Osteoblast (primary cell): ENCODE measurements around the gene ADAMTS16. TPM values are rescaled to one million over a fixed set of nuclear protein-coding genes. Genes with fewer than 3 reads are reported as not detected.

Experiments used
- DNase-seq: peaks from one replicate; pipeline ENCODE4 v3.0.0; 2011; ENCODE audit warnings: low spot score, mixed read lengths; ENCODE audit not compliant: insufficient read length; ENCODE audit errors: missing footprints
- H2AFZ ChIP-seq: 2 replicates; pipeline ENCODE4 v1.6.0; 2011; ENCODE audit warnings: mild to moderate bottlenecking, low read length
- H3K27ac ChIP-seq: 2 replicates; pipeline ENCODE4 v1.5.1; 2011; ENCODE audit warnings: mild to moderate bottlenecking, low read depth, low read length, moderate library complexity
- H3K27me3 ChIP-seq: 2 replicates; pipeline ENCODE4 v1.6.0; 2012; ENCODE audit warnings: mild to moderate bottlenecking, control low read depth, inconsistent platforms, low read length, moderate library complexity; ENCODE audit not compliant: insufficient read depth
- H3K36me3 ChIP-seq: 2 replicates; pipeline ENCODE4 v1.5.1; 2011; ENCODE audit warnings: mild to moderate bottlenecking, low read length, control low read depth, moderate library complexity; ENCODE audit not compliant: insufficient read depth
- H3K4me1 ChIP-seq: 2 replicates; pipeline ENCODE4 v1.5.1; 2011; ENCODE audit warnings: mild to moderate bottlenecking, low read length, control low read depth, moderate library complexity; ENCODE audit not compliant: insufficient read depth
- H3K4me2 ChIP-seq: 2 replicates; pipeline ENCODE4 v1.6.0; 2011; ENCODE audit warnings: mild to moderate bottlenecking, low read length; ENCODE audit not compliant: insufficient read depth
- H3K4me3 ChIP-seq: fragments of 200-600 bp; sonication (generic); 3 replicates; pipeline ENCODE4 v1.5.1; 2012; ENCODE audit warnings: mild to moderate bottlenecking, low read length, inconsistent platforms; ENCODE audit not compliant: insufficient read depth
- H3K79me2 ChIP-seq: 2 replicates; pipeline ENCODE4 v1.6.0; 2012; ENCODE audit warnings: mild to moderate bottlenecking, low read length, control low read depth, inconsistent platforms; ENCODE audit not compliant: insufficient read depth
- H3K9me3 ChIP-seq: 2 replicates; pipeline ENCODE4 v1.5.1; 2011; ENCODE audit warnings: low read depth, low read length, control low read depth
- H4K20me1 ChIP-seq: 2 replicates; pipeline ENCODE4 v1.6.0; 2012; ENCODE audit warnings: mild to moderate bottlenecking, low read length, control low read depth; ENCODE audit not compliant: insufficient read depth
- total RNA-seq: library from RNA; depleted of rRNA; stranded (reverse); fragments of >200 nt; gene quantifications from 2 replicates; pipeline ENCODE4 v1.2.3, GENCODE V29; 2012
- TF ChIP-seq, protein P1 (sequence below): IDR thresholded peaks from 2 replicates; pipeline ENCODE4 v1.5.1; 2011; ENCODE audit warnings: mild to moderate bottlenecking, low read depth, low read length, moderate library complexity; ENCODE audit errors: extremely low read depth

The ADAMTS16 gene
- total RNA-seq, 1 donor = 1.4 TPM

DNA sequence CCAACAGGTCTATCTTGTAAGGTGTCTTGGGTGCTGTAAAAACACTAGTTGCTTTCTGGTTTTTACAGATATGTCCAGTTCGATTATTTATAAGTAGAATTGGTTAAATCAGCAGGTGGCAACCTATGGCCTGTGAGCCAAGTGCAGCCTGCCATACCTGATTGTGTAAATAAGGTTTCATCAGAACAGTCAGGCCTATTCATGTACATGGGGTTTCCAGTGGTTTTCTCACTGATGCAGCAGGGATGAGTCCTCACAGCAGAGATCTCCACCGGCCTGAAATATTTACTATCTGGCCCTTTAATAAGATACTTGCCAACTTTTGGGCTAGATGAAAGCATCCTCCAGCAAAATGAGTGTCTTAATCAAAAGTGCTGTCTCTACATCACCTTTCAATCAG is 149.4 kb downstream of the ADAMTS16 start:
- Histone ChIP-seq H4K20me1 (no peaks in the 10 kb centered on the region), H3K36me3 (no peaks in the 10 kb centered on the region), H3K4me1 (peaks cover 8% of the 10 kb centered on the region), H3K27me3 (no peaks in the 10 kb centered on the region), H3K79me2 (no peaks in the 10 kb centered on the region), H3K9me3 (no peaks in the 10 kb centered on the region), H3K27ac (no peak overlapping the region), H3K4me3 (no peak overlapping the region), H2AFZ (no peak overlapping the region), H3K4me2 (no peak overlapping the region)
- TF ChIP-seq, protein P1, sequence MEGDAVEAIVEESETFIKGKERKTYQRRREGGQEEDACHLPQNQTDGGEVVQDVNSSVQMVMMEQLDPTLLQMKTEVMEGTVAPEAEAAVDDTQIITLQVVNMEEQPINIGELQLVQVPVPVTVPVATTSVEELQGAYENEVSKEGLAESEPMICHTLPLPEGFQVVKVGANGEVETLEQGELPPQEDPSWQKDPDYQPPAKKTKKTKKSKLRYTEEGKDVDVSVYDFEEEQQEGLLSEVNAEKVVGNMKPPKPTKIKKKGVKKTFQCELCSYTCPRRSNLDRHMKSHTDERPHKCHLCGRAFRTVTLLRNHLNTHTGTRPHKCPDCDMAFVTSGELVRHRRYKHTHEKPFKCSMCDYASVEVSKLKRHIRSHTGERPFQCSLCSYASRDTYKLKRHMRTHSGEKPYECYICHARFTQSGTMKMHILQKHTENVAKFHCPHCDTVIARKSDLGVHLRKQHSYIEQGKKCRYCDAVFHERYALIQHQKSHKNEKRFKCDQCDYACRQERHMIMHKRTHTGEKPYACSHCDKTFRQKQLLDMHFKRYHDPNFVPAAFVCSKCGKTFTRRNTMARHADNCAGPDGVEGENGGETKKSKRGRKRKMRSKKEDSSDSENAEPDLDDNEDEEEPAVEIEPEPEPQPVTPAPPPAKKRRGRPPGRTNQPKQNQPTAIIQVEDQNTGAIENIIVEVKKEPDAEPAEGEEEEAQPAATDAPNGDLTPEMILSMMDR = no peak
- no peak for DNase-seq

DNA sequence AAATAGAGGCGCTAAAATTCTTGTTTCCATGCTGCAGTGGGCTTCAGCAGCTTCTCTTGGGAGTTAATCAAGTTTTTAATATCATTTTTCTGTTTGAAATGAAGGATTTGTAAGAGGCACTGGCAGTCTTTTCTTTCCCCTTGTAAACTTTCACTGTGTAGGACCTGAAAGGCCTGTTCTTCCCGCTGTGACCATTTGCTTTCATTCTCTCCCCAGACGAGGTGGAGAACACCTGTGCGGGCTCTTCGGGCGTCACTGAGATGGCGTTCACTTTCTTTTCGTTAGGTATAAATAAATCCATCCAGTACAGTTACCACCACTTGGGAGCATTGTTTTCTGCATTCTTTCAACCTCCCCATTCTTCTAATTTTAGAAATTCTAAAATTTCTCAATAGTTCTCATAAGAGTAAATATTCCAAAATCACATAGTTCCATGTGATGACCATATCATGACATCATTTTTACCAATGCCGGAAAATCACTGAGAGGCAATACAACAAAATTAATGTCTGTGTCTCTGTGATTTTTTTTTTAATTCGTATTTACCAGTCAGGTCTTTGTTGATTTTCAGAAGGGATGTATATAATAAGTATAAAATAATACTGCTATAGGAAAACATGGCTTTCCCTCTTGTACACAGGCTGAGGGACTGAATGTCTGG is 150.7 kb downstream of the ADAMTS16 start:
- Histone ChIP-seq H3K79me2 (no peaks in the 10 kb centered on the region), H3K27ac (no peak overlapping the region), H3K4me3 (no peak overlapping the region), H4K20me1 (no peaks in the 10 kb centered on the region), H3K4me1 (peaks cover 8% of the 10 kb centered on the region), H2AFZ (peak overlapping the region; percentile 66), H3K4me2 (peak overlapping the region; percentile 6), H3K9me3 (no peaks in the 10 kb centered on the region), H3K27me3 (no peaks in the 10 kb centered on the region), H3K36me3 (no peaks in the 10 kb centered on the region)
- TF ChIP-seq, protein P1 = no peak
- no peak for DNase-seq

DNA sequence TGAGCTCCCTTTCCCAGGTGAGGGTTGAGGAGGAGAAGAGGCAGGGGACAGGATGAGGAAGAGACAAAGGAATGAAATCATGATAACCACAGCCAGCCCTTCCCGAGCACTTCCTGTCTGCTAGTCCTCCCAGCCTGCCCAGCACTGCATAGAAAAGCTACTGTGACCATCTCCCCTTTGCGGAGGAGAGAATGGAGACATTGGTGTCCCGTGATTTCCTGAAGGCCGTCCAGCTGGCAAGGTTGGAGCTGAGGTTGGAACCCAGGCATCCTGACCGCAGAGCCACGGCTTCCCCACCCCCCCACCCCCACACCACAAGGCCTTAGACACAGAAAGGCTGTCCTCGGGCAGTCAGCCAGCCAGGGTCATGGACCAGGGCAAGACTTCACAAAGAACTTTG is 151.2 kb downstream of the ADAMTS16 start:
- Histone ChIP-seq H2AFZ (peak overlapping the region; percentile 66), H3K4me3 (no peak overlapping the region), H3K36me3 (no peaks in the 10 kb centered on the region), H3K27ac (no peak overlapping the region), H3K4me2 (peak overlapping the region; percentile 6), H3K79me2 (no peaks in the 10 kb centered on the region), H3K27me3 (no peaks in the 10 kb centered on the region), H3K9me3 (no peaks in the 10 kb centered on the region), H3K4me1 (peaks cover 8% of the 10 kb centered on the region), H4K20me1 (no peaks in the 10 kb centered on the region)
- TF ChIP-seq, protein P1 = no peak
- no peak for DNase-seq

DNA sequence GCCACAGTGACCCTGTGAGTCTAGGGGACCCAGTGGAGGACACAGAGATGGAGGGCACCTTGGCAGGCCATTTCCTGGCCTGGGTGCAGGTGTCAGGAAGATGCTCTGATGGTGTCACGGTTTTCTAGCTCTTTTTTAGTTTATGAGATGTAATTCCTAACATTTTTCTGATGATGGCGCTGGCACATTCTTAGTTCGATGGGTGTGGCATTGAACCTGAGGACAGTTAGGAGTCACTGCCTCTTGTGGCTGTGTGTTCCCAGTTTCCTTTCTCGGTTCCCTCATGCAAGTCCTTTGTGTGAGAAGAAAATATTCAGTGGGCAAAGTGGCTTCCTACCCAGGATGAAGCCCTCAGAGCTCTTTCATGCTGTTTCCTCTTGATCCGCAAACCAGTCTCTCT is 152.9 kb downstream of the ADAMTS16 start:
- no peaks in the 10 kb centered on the region for H3K27me3 ChIP-seq
- H3K4me3 ChIP-seq = no peak overlapping the region
- H3K27ac ChIP-seq = no peak overlapping the region
- H3K79me2 ChIP-seq = no peaks in the 10 kb centered on the region
- no peaks in the 10 kb centered on the region for H3K9me3 ChIP-seq
- TF ChIP-seq, protein P1 = no peak
- no peak overlapping the region for H3K4me2 ChIP-seq
- H3K4me1 ChIP-seq = peaks cover 8% of the 10 kb centered on the region
- H2AFZ ChIP-seq = no peak overlapping the region
- no peaks in the 10 kb centered on the region for H4K20me1 ChIP-seq
- no peak for DNase-seq
- no peaks in the 10 kb centered on the region for H3K36me3 ChIP-seq
